ENCODE data around the gene EZR. TPM values are rescaled to one million over a fixed set of nuclear protein-coding genes. Genes with fewer than 3 reads are reported as not detected.
A peak's percentile ranks its signal among the peaks of the same experiment; 100 is the strongest.

EZR gene
- total and polyA plus RNA-seq, 7 donors: 19.1 to 61.7 (median 30.9) TPM

DNA sequence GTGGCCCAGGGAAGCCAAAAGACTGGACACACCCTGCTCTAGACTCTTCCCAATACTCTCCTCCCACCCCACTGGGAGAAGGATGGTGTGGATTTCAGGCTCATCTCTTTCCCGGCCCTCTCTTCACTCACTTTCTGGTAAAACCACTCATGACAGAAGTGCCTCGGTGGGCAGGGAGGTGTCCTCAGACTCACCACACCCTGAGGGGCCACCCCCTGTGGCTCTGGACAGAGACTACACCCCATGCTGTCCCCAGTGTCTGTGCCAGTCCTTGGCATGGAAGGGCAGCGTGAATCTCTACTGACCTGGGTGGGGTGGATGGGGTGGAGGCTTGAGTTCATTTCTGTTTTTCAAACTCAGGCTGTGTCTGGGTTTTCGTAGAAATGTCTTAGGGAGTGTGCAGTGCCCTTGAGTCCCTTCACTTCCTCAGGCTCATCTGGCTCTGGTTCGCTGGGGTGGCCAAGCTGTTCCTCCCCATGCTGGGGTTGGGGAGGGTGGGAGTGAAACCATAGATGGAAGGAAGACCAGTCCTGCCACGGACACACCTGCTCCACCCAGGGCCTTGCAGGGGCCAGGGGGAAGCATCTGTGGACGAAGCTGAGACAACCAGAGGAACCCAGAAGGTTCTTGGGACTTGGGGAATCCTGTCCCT is 59.1 kb downstream of the EZR start:
- TF ChIP-seq, protein P1, sequence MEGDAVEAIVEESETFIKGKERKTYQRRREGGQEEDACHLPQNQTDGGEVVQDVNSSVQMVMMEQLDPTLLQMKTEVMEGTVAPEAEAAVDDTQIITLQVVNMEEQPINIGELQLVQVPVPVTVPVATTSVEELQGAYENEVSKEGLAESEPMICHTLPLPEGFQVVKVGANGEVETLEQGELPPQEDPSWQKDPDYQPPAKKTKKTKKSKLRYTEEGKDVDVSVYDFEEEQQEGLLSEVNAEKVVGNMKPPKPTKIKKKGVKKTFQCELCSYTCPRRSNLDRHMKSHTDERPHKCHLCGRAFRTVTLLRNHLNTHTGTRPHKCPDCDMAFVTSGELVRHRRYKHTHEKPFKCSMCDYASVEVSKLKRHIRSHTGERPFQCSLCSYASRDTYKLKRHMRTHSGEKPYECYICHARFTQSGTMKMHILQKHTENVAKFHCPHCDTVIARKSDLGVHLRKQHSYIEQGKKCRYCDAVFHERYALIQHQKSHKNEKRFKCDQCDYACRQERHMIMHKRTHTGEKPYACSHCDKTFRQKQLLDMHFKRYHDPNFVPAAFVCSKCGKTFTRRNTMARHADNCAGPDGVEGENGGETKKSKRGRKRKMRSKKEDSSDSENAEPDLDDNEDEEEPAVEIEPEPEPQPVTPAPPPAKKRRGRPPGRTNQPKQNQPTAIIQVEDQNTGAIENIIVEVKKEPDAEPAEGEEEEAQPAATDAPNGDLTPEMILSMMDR (IDR thresholded peaks at IDR 0.05): no peak
- intact Hi-C loops (cut with DNase I): no loop called here
- 81 to 86% (median 81%) methylated on average over 7 of the region's 7 CpGs for WGBS, 3 donors
- no peaks in the 10 kb centered on the region for H3K9me3 ChIP-seq
- no peak overlapping the region for H3K4me3 ChIP-seq
- ATAC-seq (no peak), DNase-seq (no peak)
- H3K4me1 ChIP-seq: no peaks in the 10 kb centered on the region
- H3K27me3 ChIP-seq (ENCODE audit: insufficient read depth in 3 of 3, low read length in 2 of 3): no peaks in the 10 kb centered on the region
- H3K27ac ChIP-seq: no peak overlapping the region
- peaks cover 0 to 57% of the 10 kb centered on the region in 2 donors for H3K36me3 ChIP-seq (ENCODE audit: insufficient read depth in 1 of 2, low read depth in 1 of 2)

GRCh38 chr6:158758941-158759479 is 60.2 kb downstream of the EZR start:
- WGBS, 3 donors: 87 to 88% (median 88%) methylated on average over 18 of the region's 18 CpGs
- DNase-seq: no peak
- Histone ChIP-seq H3K36me3 (ENCODE audit: insufficient read depth in 1 of 2, low read depth in 1 of 2) (peaks cover 0 to 51% of the 10 kb centered on the region in 2 donors), H3K4me3 (no peak overlapping the region), H3K9me3 (no peaks in the 10 kb centered on the region), H3K4me1 (no peaks in the 10 kb centered on the region), H3K27ac (no peak overlapping the region), H3K27me3 (ENCODE audit: insufficient read depth in 3 of 3, low read length in 2 of 3) (no peaks in the 10 kb centered on the region)
- intact Hi-C loops (cut with DNase I): no loop called here
- ATAC-seq: no peak
- TF ChIP-seq, protein P1 (IDR thresholded peaks at IDR 0.05): no peak

DNA sequence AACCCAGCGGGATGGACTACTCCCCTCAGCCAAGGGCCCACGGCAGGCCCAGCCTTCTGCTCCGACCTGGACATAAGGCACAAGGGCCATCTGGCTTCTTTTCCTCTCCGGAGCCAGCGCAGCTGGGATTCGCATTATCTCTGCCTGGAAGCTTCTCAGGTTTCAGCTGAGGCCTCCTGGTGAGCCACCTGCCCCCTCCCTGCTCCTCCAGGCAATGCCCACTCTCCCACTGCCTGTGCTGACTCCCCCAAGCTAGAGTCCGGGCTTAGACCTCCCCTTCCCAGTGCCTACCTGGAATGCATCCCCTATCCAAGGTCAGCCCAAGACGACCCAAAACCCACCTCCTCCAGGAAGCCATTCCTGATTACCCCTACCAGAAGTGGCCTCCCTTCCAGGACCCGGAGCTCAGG is 60.7 kb downstream of the EZR start:
- ATAC-seq: peak; percentile 45 to 58 (median 50)
- peaks cover 0 to 46% of the 10 kb centered on the region in 2 donors for H3K36me3 ChIP-seq (ENCODE audit: insufficient read depth in 1 of 2, low read depth in 1 of 2)
- H3K27ac ChIP-seq: no peak overlapping the region
- TF ChIP-seq, protein P1 (IDR thresholded peaks at IDR 0.05): no peak
- no peaks in the 10 kb centered on the region for H3K27me3 ChIP-seq (ENCODE audit: insufficient read depth in 3 of 3, low read length in 2 of 3)
- intact Hi-C loops (cut with DNase I): no loop called here
- no peaks in the 10 kb centered on the region for H3K4me1 ChIP-seq
- peak in 1 of 2 donors; percentile 35 for DNase-seq
- H3K4me3 ChIP-seq: no peak overlapping the region
- no peaks in the 10 kb centered on the region for H3K9me3 ChIP-seq
- WGBS, 3 donors: 23 to 33% (median 28%) methylated on average over 9 of the region's 9 CpGs

GRCh38 chr6:158757753-158758090 is 61.4 kb downstream of the EZR start:
- peaks cover 0 to 39% of the 10 kb centered on the region in 2 donors for H3K36me3 ChIP-seq (ENCODE audit: insufficient read depth in 1 of 2, low read depth in 1 of 2)
- 84 to 88% (median 85%) methylated on average over 9 of the region's 9 CpGs for WGBS, 3 donors
- TF ChIP-seq, protein P1 (IDR thresholded peaks at IDR 0.05): no peak
- ATAC-seq: no peak
- no peak overlapping the region for H3K27ac ChIP-seq
- no peak for DNase-seq
- intact Hi-C loops (cut with DNase I): no loop called here
- H3K27me3 ChIP-seq (ENCODE audit: insufficient read depth in 3 of 3, low read length in 2 of 3): no peaks in the 10 kb centered on the region
- H3K9me3 ChIP-seq: no peaks in the 10 kb centered on the region
- no peaks in the 10 kb centered on the region for H3K4me1 ChIP-seq
- no peak overlapping the region for H3K4me3 ChIP-seq

All from psoas muscle (tissue), 8 donors.